Fibroblast of mammary gland (primary cell): ENCODE measurements around the gene ADCY2.
"Not testable (repeated sequence)": the region's sequence is repeated elsewhere in the genome, so short reads cannot be mapped to it uniquely, and the experiment has no call there.

ENCODE experiments used
- DNase-seq: peaks from one replicate; pipeline ENCODE4 v3.0.0-alpha.2; 2010; ENCODE audit warnings: low read depth
- H3K4me3 ChIP-seq: 2 replicates; pipeline ENCODE4 v1.5.1; 2011; ENCODE audit warnings: low read depth, mild to moderate bottlenecking, low read length, moderate library complexity; ENCODE audit not compliant: control insufficient read depth
- CTCF ChIP-seq: conservative IDR thresholded peaks from 2 replicates; pipeline ENCODE4 v1.5.1; 2011; ENCODE audit warnings: low read depth, low read length, inconsistent platforms; ENCODE audit not compliant: control insufficient read depth, insufficient read depth

Gene ADCY2

GRCh38 chr5:7419846-7420245 is 23.9 kb downstream of the ADCY2 start:
- no peak for TF ChIP-seq CTCF
- no peak for DNase-seq
- no peak overlapping the region for H3K4me3 ChIP-seq

GRCh38 chr5:7420510-7421280 is 24.8 kb downstream of the ADCY2 start:
- H3K4me3 ChIP-seq: no peak overlapping the region
- DNase-seq: no peak
- TF ChIP-seq CTCF: no peak

- DNase-seq: no peak
- TF ChIP-seq CTCF: no peak
- H3K4me3 ChIP-seq: no peak overlapping the region
Observed at GRCh38 chr5:7422316-7423106, 26.6 kb downstream of the ADCY2 start.

GRCh38 chr5:7423231-7423630 is 27.3 kb downstream of the ADCY2 start:
- not testable (repeated sequence) for H3K4me3 ChIP-seq, DNase-seq

- DNase-seq: peak; percentile 1
- no peak overlapping the region for H3K4me3 ChIP-seq
- TF ChIP-seq CTCF: no peak
Observed at GRCh38 chr5:7425830-7426229, 29.9 kb downstream of the ADCY2 start.

GRCh38 chr5:7426284-7426683 is 30.3 kb downstream of the ADCY2 start:
- H3K4me3 ChIP-seq: no peak overlapping the region
- no peak for DNase-seq
- no peak for TF ChIP-seq CTCF

GRCh38 chr5:7434914-7435313 is 39.0 kb downstream of the ADCY2 start:
- no peak for DNase-seq
- no peak for TF ChIP-seq CTCF
- H3K4me3 ChIP-seq: no peak overlapping the region
